GM12875 (cell line): Measurements from ENCODE around the gene GRIK3.

ENCODE experiments used
- H3K4me3 ChIP-seq: one replicate; pipeline ENCODE4 v1.5.1; 2011; ENCODE audit warnings: low read depth, low read length, control low read depth
- CTCF ChIP-seq: IDR thresholded peaks from 2 replicates; pipeline ENCODE4 v1.5.1; 2011; ENCODE audit warnings: low read depth, mild to moderate bottlenecking, control low read depth, inconsistent platforms, low read length, moderate library complexity, borderline replicate concordance; ENCODE audit not compliant: insufficient read depth

Gene GRIK3

DNA sequence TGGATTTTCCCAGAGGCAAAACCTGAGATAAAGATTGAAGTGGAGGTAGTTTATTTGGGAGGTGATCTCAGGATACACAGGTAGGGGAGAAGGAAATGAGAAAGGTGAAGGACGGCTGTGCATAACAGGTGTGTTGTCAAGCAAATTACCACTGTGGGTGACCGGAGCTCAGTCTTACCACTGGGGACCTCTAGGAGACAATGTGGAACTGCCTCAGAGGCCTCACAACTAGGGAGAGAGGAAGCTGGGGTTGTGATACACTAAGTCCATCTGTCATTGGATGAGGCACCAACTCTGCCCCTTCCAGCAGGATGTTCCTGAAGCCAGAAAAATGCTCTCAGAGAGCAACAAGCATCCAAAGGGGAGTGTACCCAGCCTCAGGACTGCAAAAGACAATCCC, 32.6 kb downstream of the GRIK3 start:
- TF ChIP-seq CTCF = peak; percentile 10; the same call in 1 of the 2 replicates
- H3K4me3 ChIP-seq = no peak overlapping the region

DNA sequence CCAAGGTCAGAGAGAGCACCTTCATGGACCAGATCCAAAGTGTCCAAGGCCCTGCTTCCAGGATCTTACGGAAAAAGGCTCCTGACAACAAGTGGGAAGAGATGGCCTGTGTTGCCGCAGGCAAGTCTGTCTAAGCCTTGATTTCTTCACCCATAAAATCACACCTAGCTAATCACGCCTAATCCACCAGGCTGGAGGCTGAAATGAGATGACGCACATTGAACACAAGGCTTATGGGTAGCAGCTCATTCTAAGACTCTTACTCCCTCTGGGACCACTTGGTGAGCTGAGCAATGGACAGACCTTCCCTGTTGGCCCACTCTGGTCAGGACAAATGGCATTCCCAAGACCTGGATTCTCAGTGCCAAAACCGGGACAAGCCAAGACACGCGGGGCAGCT, 38.2 kb downstream of the GRIK3 start:
- TF ChIP-seq CTCF = no peak
- H3K4me3 ChIP-seq = no peak overlapping the region

DNA sequence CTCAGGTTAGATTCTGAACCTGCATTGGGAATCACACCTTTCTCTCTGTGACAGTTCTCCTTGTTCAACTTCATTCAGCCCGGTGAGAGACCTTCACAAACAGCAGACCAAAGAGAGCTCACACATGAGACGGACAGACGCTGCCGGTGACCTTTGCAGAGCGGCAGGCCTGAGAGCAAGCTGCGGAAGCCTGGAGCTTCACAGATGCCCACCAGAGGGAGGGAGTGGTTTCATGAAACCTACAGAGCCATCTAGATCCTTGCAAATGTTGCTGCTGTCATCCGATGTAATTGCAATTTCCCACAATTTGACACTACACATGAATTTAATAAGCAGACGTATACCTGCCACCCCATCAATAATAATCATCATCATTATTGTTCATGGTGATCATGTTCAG, 39.4 kb downstream of the GRIK3 start:
- no peak for TF ChIP-seq CTCF
- no peak overlapping the region for H3K4me3 ChIP-seq

DNA sequence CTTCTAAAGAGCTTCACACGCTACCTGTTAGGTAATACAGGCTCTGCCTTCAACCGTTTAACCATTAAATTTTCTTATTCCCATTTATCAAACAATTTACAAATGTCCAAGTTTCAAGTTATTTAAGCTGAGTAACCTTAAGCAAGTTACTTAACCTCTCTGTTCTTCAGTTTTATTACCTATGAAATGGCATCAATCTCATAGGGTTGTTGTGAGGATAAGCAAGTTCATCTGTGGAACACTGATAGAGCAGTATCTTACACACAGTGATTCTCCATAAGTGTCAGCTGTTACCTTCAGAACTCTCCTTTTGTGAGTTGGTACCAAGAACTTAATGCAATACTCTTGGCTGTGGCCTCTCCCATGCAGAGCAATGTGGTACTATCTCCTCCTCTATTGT, 40.0 kb downstream of the GRIK3 start:
- no peak overlapping the region for H3K4me3 ChIP-seq
- no peak for TF ChIP-seq CTCF

DNA sequence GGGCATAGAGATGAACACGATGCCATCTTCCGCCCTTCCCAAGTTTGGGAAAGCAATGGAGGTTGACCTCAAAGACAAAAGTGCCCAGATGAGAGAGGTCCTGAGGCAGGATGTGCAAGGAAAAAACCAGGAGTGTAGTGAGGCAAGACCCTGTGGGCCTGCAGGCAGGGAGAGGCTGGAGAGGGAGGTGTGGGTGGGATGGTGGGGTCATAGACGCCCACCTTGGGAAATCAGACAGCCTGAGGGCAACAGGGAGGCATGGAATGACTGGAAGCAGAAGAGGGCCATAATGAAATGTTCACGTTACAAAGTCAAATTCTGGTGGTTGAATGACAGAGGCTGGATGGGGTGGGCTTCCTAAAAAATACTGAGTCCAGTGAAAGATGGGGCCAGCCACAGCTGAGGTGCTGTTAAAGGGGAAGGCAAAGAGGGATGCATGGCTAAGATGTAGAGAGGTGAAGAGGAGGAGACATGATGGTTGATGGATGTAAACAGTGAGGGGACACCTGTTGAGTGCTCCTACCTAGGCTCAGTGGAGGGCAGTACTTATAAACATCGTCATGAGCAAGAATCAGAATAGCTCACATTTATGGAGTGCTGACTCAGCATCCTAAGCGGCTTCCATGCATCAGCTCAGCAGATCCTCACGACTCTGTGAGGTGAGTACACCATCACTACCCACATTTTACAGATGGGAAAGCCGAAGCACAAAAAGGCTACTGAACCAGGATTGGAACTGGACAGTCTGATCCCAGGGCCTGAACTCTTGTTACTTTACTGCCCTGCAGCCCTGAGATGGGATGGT, 42.0 kb downstream of the GRIK3 start:
- no peak for TF ChIP-seq CTCF
- no peak overlapping the region for H3K4me3 ChIP-seq

DNA sequence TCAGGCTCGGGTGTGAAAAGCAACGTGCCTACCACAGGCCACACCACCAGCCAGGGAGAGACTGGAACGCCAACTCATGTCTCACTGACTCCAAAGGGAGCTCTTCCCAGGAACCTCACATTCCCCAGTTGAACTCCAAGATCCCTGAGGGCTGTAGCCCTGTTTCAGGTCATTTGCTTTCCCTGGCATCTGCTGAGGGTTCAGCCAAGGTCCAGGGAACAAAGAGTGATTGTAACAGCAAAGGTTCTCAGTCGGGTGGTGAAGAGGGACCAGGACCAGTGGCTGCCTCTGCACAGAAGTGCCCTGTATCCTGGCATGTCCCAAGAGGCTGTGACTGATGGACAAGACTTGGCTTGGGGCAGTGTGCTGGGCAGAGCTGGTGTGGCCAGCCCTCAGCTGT, 42.8 kb downstream of the GRIK3 start:
- H3K4me3 ChIP-seq = no peak overlapping the region
- no peak for TF ChIP-seq CTCF

DNA sequence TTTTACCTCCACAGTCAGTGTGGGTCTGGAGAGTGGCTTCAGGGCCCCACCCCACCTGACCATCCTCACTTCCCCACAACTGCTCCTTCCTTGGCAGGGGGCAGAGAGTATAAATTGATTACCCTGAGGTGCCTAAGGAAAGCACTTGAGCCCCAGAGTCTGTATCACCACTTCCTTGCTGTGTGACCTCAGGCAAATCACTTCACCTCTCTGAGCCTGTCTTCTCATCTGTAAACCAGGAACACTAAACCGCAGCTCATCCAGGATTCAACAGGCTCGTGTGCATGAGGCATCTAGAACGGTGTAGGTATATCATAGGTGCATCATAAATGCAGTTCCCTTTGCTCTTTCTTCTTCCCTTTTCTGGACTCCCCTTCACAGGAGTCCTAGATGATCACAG, 43.4 kb downstream of the GRIK3 start:
- no peak overlapping the region for H3K4me3 ChIP-seq
- no peak for TF ChIP-seq CTCF
